IMR-90 (cell line): ENCODE data around the gene TNFRSF25. TPM values are rescaled to one million over a fixed set of nuclear protein-coding genes. Genes with fewer than 3 reads are reported as not detected.

Source experiments
- ATAC-seq: fragments of 200-7000 bp; cut with Tn5 transposase; 2 replicates; pipeline ENCODE4 v1.9.1; 2020; ENCODE audit warnings: low read depth, mild to moderate bottlenecking, moderate library complexity
- BruUV-seq: library from RNA; stranded (reverse); fragments of 400-500 nt; replicated peaks from 2 replicates; lab custom pipeline; 2021; lab: Mats Ljungman, UMichigan
- CTCF ChIA-PET: fragments of 300-600 bp; formaldehyde crosslinking; extraction: SDS; loops from one replicate; lab custom pipeline; 2021; ENCODE audit warnings: antibody characterized with exemption; lab: Yijun Ruan, JAX
- POLR2A ChIA-PET: fragments of 300-600 bp; sonication (Branson Sonifier 250); formaldehyde crosslinking; loops from one replicate; lab custom pipeline; 2022; ENCODE audit warnings: antibody characterized with exemption; ENCODE audit not compliant: unreplicated experiment; lab: Charles Lee
- DNase-seq: peaks from one replicate; pipeline ENCODE4 v3.0.0; 2013
- H2AFZ ChIP-seq: replicated peaks from 2 replicates; pipeline ENCODE3; 2013; ENCODE audit warnings: low read length, mild to moderate bottlenecking; ENCODE audit not compliant: poor library complexity
- H2AK5ac ChIP-seq: 2 replicates; pipeline ENCODE4 v1.6.1; 2013; ENCODE audit warnings: low read depth, low read length, inconsistent platforms
- H2AK9ac ChIP-seq: replicated peaks from 2 replicates; pipeline ENCODE3; 2013; ENCODE audit warnings: mild to moderate bottlenecking, low read depth, low read length, moderate library complexity; ENCODE audit not compliant: poor library complexity
- H2BK120ac ChIP-seq: 2 replicates; pipeline ENCODE4 v1.6.1; 2013; ENCODE audit warnings: low read depth, low read length, inconsistent platforms
- H2BK15ac ChIP-seq: 3 replicates; pipeline ENCODE4 v1.6.1; 2013; ENCODE audit warnings: low read depth, low read length, inconsistent platforms
- H2BK20ac ChIP-seq: 2 replicates; pipeline ENCODE4 v1.6.1; 2013; ENCODE audit warnings: low read depth, mild to moderate bottlenecking, inconsistent platforms, low read length, moderate library complexity
- H2BK5ac ChIP-seq: 2 replicates; pipeline ENCODE4 v1.6.1; 2013; ENCODE audit warnings: mild to moderate bottlenecking, low read depth, low read length, inconsistent platforms; ENCODE audit not compliant: poor library complexity, severe bottlenecking
- H3K14ac ChIP-seq: replicated peaks from 2 replicates; pipeline ENCODE4 v1.6.1; 2013; ENCODE audit warnings: low read depth, low read length, inconsistent platforms
- H3K18ac ChIP-seq: 2 replicates; pipeline ENCODE4 v1.6.1; 2013; ENCODE audit warnings: low read depth, low read length, control low read depth
- H3K23ac ChIP-seq: 2 replicates; pipeline ENCODE4 v1.6.1; 2013; ENCODE audit warnings: low read depth, low read length, inconsistent platforms
- H3K27ac ChIP-seq: 2 replicates; pipeline ENCODE4 v1.5.1; 2013; ENCODE audit warnings: mild to moderate bottlenecking, control low read depth, low read length; ENCODE audit not compliant: insufficient read depth
- H3K27me3 ChIP-seq: 2 replicates; pipeline ENCODE4 v1.6.1; 2013; ENCODE audit warnings: low read length; ENCODE audit not compliant: control insufficient read depth, insufficient read depth
- H3K36me3 ChIP-seq: 2 replicates; pipeline ENCODE4 v1.6.1; 2013; ENCODE audit warnings: low read length, mixed read lengths; ENCODE audit not compliant: control insufficient read depth, insufficient read depth
- H3K4ac ChIP-seq: 2 replicates; pipeline ENCODE4 v1.6.1; 2013; ENCODE audit warnings: low read depth, low read length, inconsistent platforms
- H3K4me1 ChIP-seq: 2 replicates; pipeline ENCODE4 v1.6.1; 2013; ENCODE audit warnings: low read length, mixed read lengths; ENCODE audit not compliant: control insufficient read depth, insufficient read depth
- H3K4me2 ChIP-seq: 2 replicates; pipeline ENCODE4 v1.6.1; 2013; ENCODE audit warnings: low read depth, mild to moderate bottlenecking, control low read depth, low read length, moderate library complexity
- H3K4me3 ChIP-seq: 2 replicates; pipeline ENCODE4 v1.5.1; 2013; ENCODE audit warnings: low read depth, mild to moderate bottlenecking, control low read depth, low read length, moderate library complexity; ENCODE audit not compliant: insufficient read depth
- H3K56ac ChIP-seq: 2 replicates; pipeline ENCODE4 v1.6.1; 2013; ENCODE audit warnings: low read length, inconsistent platforms; ENCODE audit not compliant: insufficient read depth; ENCODE audit errors: extremely low read depth
- H3K79me1 ChIP-seq, 2 experiments: 2 replicates each; pipeline ENCODE4 v1.6.1; 2013; ENCODE audit warnings: low read length in 2 of 2, inconsistent platforms in 1 of 2, low read depth in 1 of 2
- H3K9ac ChIP-seq: 2 replicates; pipeline ENCODE4 v1.6.1; 2013; ENCODE audit warnings: low read depth, low read length, control low read depth
- H3K9me1 ChIP-seq: 2 replicates; pipeline ENCODE4 v1.6.1; 2013; ENCODE audit warnings: low read length, inconsistent platforms; ENCODE audit not compliant: insufficient read depth
- H3K9me3 ChIP-seq: 2 replicates; pipeline ENCODE4 v1.6.1; 2013; ENCODE audit warnings: low read length; ENCODE audit not compliant: control insufficient read depth, insufficient read depth
- H4K20me1 ChIP-seq: 2 replicates; pipeline ENCODE4 v1.6.1; 2013; ENCODE audit warnings: low read length, inconsistent platforms; ENCODE audit not compliant: insufficient read depth
- H4K5ac ChIP-seq: 2 replicates; pipeline ENCODE4 v1.6.1; 2013; ENCODE audit warnings: mild to moderate bottlenecking, low read depth, low read length, control low read depth
- H4K8ac ChIP-seq, 2 experiments: 2 replicates each; pipeline ENCODE4 v1.6.1; 2013; ENCODE audit warnings: low read depth in 2 of 2, low read length in 2 of 2, control low read depth in 1 of 2, inconsistent platforms in 1 of 2
- H4K91ac ChIP-seq: 2 replicates; pipeline ENCODE4 v1.6.1; 2013; ENCODE audit warnings: low read depth, low read length, inconsistent platforms; ENCODE audit not compliant: insufficient read depth
- BHLHE40 ChIP-seq: fragments of 150-350 bp; IDR thresholded peaks from 2 replicates; pipeline ENCODE4 v1.6.1; 2016; ENCODE audit warnings: mild to moderate bottlenecking, low read depth, low read length
- CEBPB ChIP-seq: IDR thresholded peaks from 2 replicates; pipeline ENCODE4 v1.6.1; 2012; ENCODE audit warnings: low read depth, low read length, improper control_type of control experiment
- FOS ChIP-seq: fragments of 150-350 bp; IDR thresholded peaks from 2 replicates; pipeline ENCODE4 v1.6.1; 2016; ENCODE audit warnings: low read depth, low read length
- MXI1 ChIP-seq: IDR thresholded peaks from 2 replicates; pipeline ENCODE4 v1.6.1; 2012; ENCODE audit warnings: low read depth, mild to moderate bottlenecking, low read length, moderate library complexity, borderline replicate concordance
- RAD21 ChIP-seq: IDR thresholded peaks from 2 replicates; pipeline ENCODE4 v1.6.1; 2012; ENCODE audit warnings: low read length, improper control_type of control experiment
- SMC3 ChIP-seq: fragments of 150-350 bp; IDR thresholded peaks from 2 replicates; pipeline ENCODE4 v1.6.1; 2016; ENCODE audit warnings: low read depth, mild to moderate bottlenecking, antibody characterized with exemption, low read length, moderate library complexity
- WGBS, 2 experiments: methylation state at CpG; one replicate each; pipeline versions ENCODE4 v1.1.5 to v1.1.7; 2013; ENCODE audit warnings: missing lambda C conversion rate in 2 of 2; ENCODE audit not compliant: insufficient read length in 1 of 2; ENCODE audit errors: extremely low coverage in 2 of 2; 5-methylcytosine and 5-hydroxymethylcytosine counted together
- dilution Hi-C: fragments of 300-500 bp; cut with HindIII; formaldehyde crosslinking; loops from one replicate; pipeline ENCODE4 v1.14.3; 2018; ENCODE audit warnings: low sequenced_read_pairs; ENCODE audit not compliant: unreplicated experiment
- in situ Hi-C: fragments of 300-500 bp; cut with MboI; formaldehyde crosslinking; loops from 3 replicates; pipeline ENCODE4 v1.14.3; 2019; ENCODE audit warnings: low sequenced_read_pairs, inconsistent platforms, mixed read lengths
- intact Hi-C: fragments of 100-400 bp; cut with micrococcal nuclease; formaldehyde crosslinking; loops from 2 replicates; pipeline ENCODE4 v1.10.0; 2022
- polyA plus RNA-seq, 3 experiments: library from polyadenylated mRNA; depleted of rRNA; stranded (reverse); fragments of >200 nt; gene quantifications; 2 replicates each; pipeline ENCODE4 v1.2.3, GENCODE V29; 2012; ENCODE audit warnings: low replicate concordance in 1 of 3
- total RNA-seq: library from RNA; depleted of rRNA; stranded (reverse); fragments of >200 nt; gene quantifications from 2 replicates; pipeline ENCODE4 v1.2.3, GENCODE V29; 2012
- TF ChIP-seq, protein P1 (sequence below): fragments of 150-350 bp; IDR thresholded peaks from 2 replicates; pipeline ENCODE4 v1.6.1; 2016; ENCODE audit warnings: low read depth, mild to moderate bottlenecking, low read length, moderate library complexity, borderline replicate concordance
- TF ChIP-seq, protein P2 (sequence below): fragments of 150-350 bp; IDR thresholded peaks from 2 replicates; pipeline ENCODE4 v1.6.1; 2017; ENCODE audit warnings: mild to moderate bottlenecking, antibody characterized with exemption, low read length, low read depth

TNFRSF25 gene
- total and polyA plus RNA-seq, 2 of the 4 experiments (the other 2 are of a cell fraction): 1.3 to 11.2 TPM

DNA sequence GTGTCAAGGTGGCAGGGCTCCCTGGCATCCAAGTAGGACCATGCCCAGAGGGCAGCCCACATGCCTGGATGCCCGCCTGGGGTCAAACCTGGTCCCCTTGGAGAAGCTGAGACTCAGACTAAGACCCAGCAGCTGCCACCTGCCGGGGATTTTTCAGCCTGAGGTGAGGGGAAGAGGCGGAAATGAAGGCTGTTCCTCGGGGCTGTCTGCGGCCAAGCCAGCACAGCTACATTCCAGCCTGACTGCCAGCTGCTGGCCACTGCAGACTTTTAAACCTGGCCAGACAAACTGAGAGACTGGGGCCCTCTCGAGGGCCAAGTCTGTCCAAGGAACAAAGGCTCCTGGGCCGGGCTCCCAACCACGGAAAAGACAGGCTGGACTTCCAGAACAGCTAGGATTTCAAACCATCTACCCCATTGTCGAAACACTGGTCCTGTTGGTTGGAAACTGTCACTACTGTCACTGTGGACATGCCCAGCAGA lies 47.4 kb upstream of the TNFRSF25 start:
- intact Hi-C loops: no loop called here
- TF ChIP-seq, protein P1, sequence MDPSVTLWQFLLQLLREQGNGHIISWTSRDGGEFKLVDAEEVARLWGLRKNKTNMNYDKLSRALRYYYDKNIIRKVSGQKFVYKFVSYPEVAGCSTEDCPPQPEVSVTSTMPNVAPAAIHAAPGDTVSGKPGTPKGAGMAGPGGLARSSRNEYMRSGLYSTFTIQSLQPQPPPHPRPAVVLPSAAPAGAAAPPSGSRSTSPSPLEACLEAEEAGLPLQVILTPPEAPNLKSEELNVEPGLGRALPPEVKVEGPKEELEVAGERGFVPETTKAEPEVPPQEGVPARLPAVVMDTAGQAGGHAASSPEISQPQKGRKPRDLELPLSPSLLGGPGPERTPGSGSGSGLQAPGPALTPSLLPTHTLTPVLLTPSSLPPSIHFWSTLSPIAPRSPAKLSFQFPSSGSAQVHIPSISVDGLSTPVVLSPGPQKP: no peak
- TF ChIP-seq BHLHE40 (no peak), CEBPB (no peak), FOS (no peak), SMC3 (no peak), MXI1 (no peak), RAD21 (no peak)
- TF ChIP-seq, protein P2, sequence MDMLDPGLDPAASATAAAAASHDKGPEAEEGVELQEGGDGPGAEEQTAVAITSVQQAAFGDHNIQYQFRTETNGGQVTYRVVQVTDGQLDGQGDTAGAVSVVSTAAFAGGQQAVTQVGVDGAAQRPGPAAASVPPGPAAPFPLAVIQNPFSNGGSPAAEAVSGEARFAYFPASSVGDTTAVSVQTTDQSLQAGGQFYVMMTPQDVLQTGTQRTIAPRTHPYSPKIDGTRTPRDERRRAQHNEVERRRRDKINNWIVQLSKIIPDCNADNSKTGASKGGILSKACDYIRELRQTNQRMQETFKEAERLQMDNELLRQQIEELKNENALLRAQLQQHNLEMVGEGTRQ: no peak
- Histone ChIP-seq H4K20me1 (no peaks in the 10 kb centered on the region), H3K9ac (no peak overlapping the region), H2BK15ac (no peak overlapping the region; the same call in 2 of the 3 replicates), H2AFZ (peak overlapping the region; percentile 13), H2AK5ac (no peak overlapping the region), H2BK20ac (no peak overlapping the region), H3K79me1 (no peaks in the 10 kb centered on the region), H3K4me2 (no peak overlapping the region), H3K56ac (no peak overlapping the region), H3K27me3 (no peaks in the 10 kb centered on the region; the same call in 1 of the 2 replicates), H3K9me1 (peaks cover 6% of the 10 kb centered on the region; the same call in 1 of the 2 replicates), H3K4me3 (no peak overlapping the region), H3K4me1 (peaks cover 6% of the 10 kb centered on the region), H2BK120ac (no peak overlapping the region), H4K8ac (no peak overlapping the region), H3K18ac (no peak overlapping the region), H3K4ac (no peak overlapping the region), H3K14ac (no peak overlapping the region), H3K23ac (no peak overlapping the region), H2BK5ac (no peak overlapping the region), H3K27ac (no peak overlapping the region), H3K36me3 (no peaks in the 10 kb centered on the region), H3K9me3 (no peaks in the 10 kb centered on the region), H4K91ac (no peak overlapping the region), H4K5ac (no peak overlapping the region), H2AK9ac (no peak overlapping the region)
- dilution Hi-C loops: no loop called here
- 80% methylated on average over 6 of the region's 9 CpGs; no CpG with 5 or more reads in 1 of the 2 experiments for WGBS, 2 experiments
- in situ Hi-C loops: no loop called here
- POLR2A ChIA-PET: no interaction called here
- CTCF ChIA-PET: interaction anchor here (1.7 kb wide), 1 partner anchor 10 kb away, joined by 6 read pairs; no protein-coding TSS in a partner anchor
- no peak for ATAC-seq
- no peak for DNase-seq
- BruUV-seq: no TSS peak
